ENCODE data around the gene SLC27A2.

Gene SLC27A2

DNA sequence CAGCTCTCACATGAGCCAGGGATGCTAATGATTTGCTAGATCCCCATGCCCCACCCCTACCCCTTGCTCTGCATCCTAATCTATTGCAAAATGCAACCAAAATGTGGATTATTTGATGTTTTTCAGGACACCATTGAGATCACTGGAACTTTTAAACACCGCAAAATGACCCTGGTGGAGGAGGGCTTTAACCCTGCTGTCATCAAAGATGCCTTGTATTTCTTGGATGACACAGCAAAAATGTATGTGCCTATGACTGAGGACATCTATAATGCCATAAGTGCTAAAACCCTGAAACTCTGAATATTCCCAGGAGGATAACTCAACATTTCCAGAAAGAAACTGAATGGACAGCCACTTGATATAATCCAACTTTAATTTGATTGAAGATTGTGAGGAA lies 53.8 kb downstream of the SLC27A2 start:
- TF ChIP-seq, protein P1, sequence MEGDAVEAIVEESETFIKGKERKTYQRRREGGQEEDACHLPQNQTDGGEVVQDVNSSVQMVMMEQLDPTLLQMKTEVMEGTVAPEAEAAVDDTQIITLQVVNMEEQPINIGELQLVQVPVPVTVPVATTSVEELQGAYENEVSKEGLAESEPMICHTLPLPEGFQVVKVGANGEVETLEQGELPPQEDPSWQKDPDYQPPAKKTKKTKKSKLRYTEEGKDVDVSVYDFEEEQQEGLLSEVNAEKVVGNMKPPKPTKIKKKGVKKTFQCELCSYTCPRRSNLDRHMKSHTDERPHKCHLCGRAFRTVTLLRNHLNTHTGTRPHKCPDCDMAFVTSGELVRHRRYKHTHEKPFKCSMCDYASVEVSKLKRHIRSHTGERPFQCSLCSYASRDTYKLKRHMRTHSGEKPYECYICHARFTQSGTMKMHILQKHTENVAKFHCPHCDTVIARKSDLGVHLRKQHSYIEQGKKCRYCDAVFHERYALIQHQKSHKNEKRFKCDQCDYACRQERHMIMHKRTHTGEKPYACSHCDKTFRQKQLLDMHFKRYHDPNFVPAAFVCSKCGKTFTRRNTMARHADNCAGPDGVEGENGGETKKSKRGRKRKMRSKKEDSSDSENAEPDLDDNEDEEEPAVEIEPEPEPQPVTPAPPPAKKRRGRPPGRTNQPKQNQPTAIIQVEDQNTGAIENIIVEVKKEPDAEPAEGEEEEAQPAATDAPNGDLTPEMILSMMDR (conservative IDR thresholded peaks at IDR 0.05; ENCODE audit: low read length) = no peak
- H3K4me3 ChIP-seq (ENCODE audit: low read length) = no peak overlapping the region
- DNase-seq (ENCODE audit: low read depth) = no peak

DNA sequence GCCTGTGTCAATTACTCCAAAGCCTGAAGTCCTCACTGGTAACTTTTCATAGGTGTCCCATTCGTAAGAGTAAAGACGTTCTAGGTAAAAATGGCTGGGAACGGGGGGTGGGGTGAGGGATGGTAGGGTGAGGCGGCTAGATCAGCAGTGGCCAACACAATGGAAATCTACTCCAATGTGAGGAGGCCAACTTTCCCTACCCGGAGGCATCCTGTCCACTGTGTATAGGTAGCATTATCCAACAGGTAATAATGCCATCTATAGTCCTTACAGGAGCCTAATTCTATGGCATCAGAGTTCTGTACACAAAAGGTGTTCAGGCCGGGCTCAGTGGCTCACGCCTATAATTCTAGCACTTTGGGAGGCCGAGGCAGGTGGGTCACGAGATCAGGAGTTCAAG lies 54.4 kb downstream of the SLC27A2 start:
- no peak overlapping the region for H3K4me3 ChIP-seq (ENCODE audit: low read length)
- DNase-seq (ENCODE audit: low read depth) = no peak
- TF ChIP-seq, protein P1 (conservative IDR thresholded peaks at IDR 0.05; ENCODE audit: low read length) = no peak

DNA sequence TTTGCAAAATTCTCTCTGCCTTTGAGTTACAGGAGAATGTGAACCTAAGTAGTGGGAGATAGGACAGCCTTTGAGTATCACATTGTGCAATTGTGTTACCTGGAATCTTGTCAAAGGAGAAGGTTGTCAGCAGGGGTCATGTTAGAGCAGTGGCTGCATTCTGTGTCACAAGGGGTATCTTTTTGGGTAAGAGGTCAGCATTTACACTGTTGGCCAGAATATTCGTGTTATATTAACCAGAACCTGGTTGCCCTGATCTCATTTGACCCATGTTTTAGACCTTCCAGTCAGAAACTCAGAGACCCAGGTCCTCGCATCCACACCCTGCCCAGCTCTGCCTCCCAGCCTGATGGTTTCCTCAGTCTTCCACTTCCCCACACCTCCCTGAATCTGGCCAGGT lies 56.3 kb downstream of the SLC27A2 start:
- no peak overlapping the region for H3K4me3 ChIP-seq (ENCODE audit: low read length)
- TF ChIP-seq, protein P1 (conservative IDR thresholded peaks at IDR 0.05; ENCODE audit: low read length) = no peak
- DNase-seq (ENCODE audit: low read depth) = no peak

DNA sequence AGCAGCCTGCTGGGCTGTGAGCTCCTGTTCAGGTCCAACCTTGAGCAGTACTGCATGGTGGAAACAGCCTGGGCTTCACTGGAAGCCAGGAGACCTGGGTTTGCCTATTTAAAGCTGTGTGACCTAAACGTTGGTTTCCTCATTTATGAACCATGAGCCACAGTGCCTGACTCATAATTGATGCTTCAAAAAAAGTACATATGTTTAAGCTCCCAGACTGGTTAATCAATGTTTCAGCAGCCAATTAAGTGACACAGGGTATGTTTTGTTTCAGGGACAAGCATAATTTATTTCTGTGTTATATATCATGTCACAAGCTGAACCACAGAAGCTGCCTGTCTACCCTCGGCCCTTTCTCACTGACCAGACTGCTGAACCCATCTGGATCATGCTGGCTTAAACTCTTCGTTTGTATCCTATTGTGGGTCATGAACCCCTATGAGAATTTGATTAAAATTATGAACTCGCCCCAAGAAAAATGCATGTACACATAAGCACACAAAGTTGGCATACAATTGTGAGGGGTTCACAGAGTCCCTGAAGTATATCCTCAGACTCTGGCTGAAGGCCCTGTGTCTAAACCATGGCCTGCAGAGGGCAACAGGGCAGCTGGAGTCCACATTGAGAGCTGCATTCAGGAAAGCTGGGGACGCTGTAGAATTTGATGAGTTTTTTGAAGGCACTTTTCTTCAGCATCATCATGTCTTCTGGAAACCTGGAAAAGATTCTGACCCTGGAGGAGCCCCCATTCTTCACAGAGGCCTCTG lies 59.9 kb downstream of the SLC27A2 start:
- TF ChIP-seq, protein P1 (conservative IDR thresholded peaks at IDR 0.05; ENCODE audit: low read length) = 0 out of 2 replicates have a peak, but pooled peaks have one; percentile 11
- DNase-seq (ENCODE audit: low read depth) = peak; percentile 58
- no peak overlapping the region for H3K4me3 ChIP-seq (ENCODE audit: low read length)

DNA sequence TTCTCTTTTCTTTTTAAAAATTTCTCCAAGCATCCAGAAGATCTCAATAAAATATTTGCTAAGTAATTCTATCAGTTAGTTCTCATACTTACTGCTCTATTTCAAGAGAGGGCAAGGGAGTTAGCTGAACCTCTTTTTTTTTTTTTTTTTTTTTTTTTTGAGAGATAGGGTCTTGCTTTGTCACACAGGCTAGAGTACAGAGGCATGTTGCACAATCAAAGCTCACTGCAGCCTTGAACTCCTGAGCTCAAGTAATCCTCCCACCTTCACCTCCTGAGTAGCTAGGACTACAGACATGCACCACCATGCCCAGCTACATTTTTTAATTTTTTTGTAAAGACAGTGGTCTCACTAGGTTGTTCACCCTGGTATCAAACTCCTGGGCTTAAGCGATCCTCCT lies 62.2 kb downstream of the SLC27A2 start:
- TF ChIP-seq, protein P1 (conservative IDR thresholded peaks at IDR 0.05; ENCODE audit: low read length) = no peak
- no peak for DNase-seq (ENCODE audit: low read depth)

GRCh38 chr15:50244959-50245624 lies 63.1 kb downstream of the SLC27A2 start:
- TF ChIP-seq, protein P1 (conservative IDR thresholded peaks at IDR 0.05; ENCODE audit: low read length) = no peak
- no peak overlapping the region for H3K4me3 ChIP-seq (ENCODE audit: low read length)
- DNase-seq (ENCODE audit: low read depth) = no peak

More for the DNA sequence above, 62.2 kb downstream of the SLC27A2 start:
- H3K4me3 ChIP-seq (ENCODE audit: low read length) = no peak overlapping the region

DNA sequence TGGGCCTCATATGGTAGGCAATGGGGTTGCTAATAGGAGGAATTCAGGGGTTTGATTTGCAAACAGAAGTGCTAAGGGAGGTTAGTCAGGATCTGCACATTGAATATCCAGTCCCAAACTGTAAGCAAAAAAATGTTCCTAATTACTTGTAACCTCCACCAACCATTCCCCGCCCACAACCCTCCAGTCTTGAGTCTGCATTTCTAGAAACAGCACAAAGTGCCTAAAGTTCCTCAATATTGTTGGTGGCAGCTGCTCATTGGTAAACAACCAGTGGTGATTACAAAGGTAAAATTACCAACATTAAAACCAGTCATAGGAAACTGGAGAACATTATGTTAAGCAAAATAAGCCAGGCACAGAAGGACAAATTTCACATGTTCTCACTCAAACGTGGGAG lies 64.6 kb downstream of the SLC27A2 start:
- DNase-seq (ENCODE audit: low read depth) = no peak
- no peak overlapping the region for H3K4me3 ChIP-seq (ENCODE audit: low read length)
- TF ChIP-seq, protein P1 (conservative IDR thresholded peaks at IDR 0.05; ENCODE audit: low read length) = no peak
